NCI-H1417 treated with DMSO at 0.1 percent for 48 hours (cell line): ENCODE measurements around the gene HGS.
"Not testable (repeated sequence)": the region's sequence is repeated elsewhere in the genome, so short reads cannot be mapped to it uniquely, and the experiment has no call there.

Source experiments
- DNase-seq: peaks from one replicate; lab custom pipeline; 2025; lab: John Stamatoyannopoulos, UW

HGS gene

GRCh38 chr17:81717049-81717765 is 33.4 kb downstream of the HGS start:
- DNase-seq, result no peak

GRCh38 chr17:81717766-81718089 is 33.9 kb downstream of the HGS start:
- no peak for DNase-seq

- DNase-seq, result no peak
Measured at GRCh38 chr17:81719410-81720266, 35.8 kb downstream of the HGS start.

GRCh38 chr17:81720267-81721071 is 36.7 kb downstream of the HGS start:
- DNase-seq, result no peak

- no peak for DNase-seq
Measured at GRCh38 chr17:81722184-81723120, 38.6 kb downstream of the HGS start.

GRCh38 chr17:81723651-81724209 is 39.9 kb downstream of the HGS start:
- DNase-seq, result no peak

- no peak for DNase-seq
Measured at GRCh38 chr17:81725439-81725838, 41.6 kb downstream of the HGS start.

- DNase-seq, result no peak
Measured at GRCh38 chr17:81726004-81726403, 42.2 kb downstream of the HGS start.

- no peak for DNase-seq
Measured at GRCh38 chr17:81727324-81728031, 43.7 kb downstream of the HGS start.

- DNase-seq, result no peak
Measured at GRCh38 chr17:81733507-81734404, 49.9 kb downstream of the HGS start.

GRCh38 chr17:81734405-81735263 is 50.8 kb downstream of the HGS start:
- DNase-seq, result no peak

- no peak for DNase-seq
Measured at GRCh38 chr17:81735264-81736102, 51.7 kb downstream of the HGS start.

- DNase-seq, result no peak
Measured at GRCh38 chr17:81737947-81738800, 54.4 kb downstream of the HGS start.

GRCh38 chr17:81738801-81739393 is 55.1 kb downstream of the HGS start:
- no peak for DNase-seq

GRCh38 chr17:81739593-81739992 is 55.8 kb downstream of the HGS start:
- DNase-seq, result not testable (repeated sequence)

GRCh38 chr17:81740395-81740961 is 56.7 kb downstream of the HGS start:
- no peak for DNase-seq
